GM19239 (cell line): Measurements from ENCODE around the gene SIDT1.
A peak's percentile ranks its signal among the peaks of the same experiment; 100 is the strongest.

Experiments used
- DNase-seq: peaks from one replicate; pipeline ENCODE4 v3.0.0; 2011; ENCODE audit warnings: low spot score; ENCODE audit not compliant: insufficient read length
- FAIRE-seq: peaks from 2 replicates; lab custom pipeline; 2011; peaks lifted over from hg19 to GRCh38; lab: Jason Lieb, UNC

SIDT1 gene

DNA sequence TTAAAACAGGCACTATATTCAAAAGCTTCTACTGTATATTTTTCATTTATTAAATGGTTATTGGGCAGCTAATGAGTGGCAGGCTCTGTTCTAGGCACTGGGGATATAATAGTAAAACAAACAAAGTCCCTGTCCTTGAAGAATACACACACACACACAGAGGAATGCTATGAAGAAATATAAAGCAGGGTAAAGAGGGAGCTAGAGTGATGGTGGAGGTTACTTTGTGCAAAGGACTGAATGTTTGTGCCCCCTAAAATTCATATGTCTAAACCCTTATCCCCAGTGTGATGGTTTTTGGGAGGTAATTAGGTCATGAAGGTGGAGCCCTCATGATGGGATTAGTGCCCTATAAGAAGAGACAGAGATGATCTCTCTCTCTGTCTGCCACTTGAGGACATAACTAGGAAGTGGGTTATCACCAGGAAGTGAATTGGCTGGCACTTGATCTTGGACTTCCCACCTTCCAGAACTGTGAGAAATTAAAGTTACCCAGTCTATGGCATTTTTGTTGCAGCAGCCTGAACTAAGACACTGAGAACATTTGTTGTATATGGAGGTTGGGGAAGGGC is 132.3 kb downstream of the SIDT1 start:
- FAIRE-seq, result no peak

DNA sequence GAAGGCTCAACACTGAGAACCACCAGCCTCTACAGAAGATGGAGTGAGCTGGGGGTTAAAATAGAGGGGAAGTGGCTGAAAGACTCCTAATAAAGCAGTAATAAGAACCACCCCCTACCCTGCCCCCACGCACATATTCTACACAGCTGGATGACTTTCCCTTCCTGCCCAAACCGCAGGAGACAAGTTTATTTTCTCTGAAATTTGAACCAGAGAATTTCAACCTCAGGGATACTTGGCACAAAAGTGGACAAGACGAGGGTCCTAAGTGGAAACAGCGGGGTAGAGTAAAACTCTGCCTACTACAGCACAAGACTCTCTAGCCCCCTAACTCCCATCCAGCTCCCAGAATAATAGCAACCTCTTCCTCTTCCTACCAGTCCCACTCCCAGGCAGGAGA is 135.7 kb downstream of the SIDT1 start:
- DNase-seq, result no peak
- FAIRE-seq, result no peak

More for the DNA sequence above, 132.3 kb downstream of the SIDT1 start:
- no peak for DNase-seq

DNA sequence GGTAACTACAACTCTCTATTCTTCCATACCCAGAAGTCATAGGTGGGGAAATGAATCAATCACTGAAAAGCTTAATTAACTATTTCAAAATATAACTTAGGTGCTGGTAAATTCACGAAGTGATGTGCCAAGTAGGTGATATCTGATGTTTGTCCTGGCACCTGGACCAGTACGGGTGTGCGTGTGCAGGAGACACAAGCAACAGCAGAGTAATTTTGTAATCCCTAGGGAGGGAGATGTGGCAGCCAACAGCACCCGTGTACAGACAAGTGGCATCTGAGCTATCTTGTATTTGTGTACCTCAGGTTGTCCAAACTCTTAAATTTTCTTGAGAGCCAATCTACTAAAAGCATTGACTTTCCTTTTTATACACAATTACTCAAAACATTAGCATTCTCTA is 141.2 kb downstream of the SIDT1 start:
- DNase-seq (no peak), FAIRE-seq (peak; percentile 11)

DNA sequence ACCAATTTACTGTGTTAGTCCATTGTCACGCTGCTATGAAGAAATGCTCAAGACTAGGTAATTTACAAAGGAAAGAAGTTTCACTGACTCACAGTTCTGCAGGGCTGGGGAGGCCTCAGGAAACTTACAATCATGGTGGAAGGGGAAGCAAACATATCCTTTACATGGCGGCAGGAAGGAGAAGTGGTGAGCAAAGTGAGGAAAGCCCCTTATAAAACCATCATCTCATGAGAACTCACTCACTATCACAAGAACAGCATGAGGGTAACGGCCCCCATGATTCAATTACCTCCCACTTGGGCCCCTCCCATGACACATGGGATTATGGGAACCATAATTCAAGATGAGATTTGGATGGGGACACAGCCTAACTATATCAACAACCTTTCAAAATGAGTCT is 143.9 kb downstream of the SIDT1 start:
- FAIRE-seq, result no peak
- DNase-seq, result no peak

DNA sequence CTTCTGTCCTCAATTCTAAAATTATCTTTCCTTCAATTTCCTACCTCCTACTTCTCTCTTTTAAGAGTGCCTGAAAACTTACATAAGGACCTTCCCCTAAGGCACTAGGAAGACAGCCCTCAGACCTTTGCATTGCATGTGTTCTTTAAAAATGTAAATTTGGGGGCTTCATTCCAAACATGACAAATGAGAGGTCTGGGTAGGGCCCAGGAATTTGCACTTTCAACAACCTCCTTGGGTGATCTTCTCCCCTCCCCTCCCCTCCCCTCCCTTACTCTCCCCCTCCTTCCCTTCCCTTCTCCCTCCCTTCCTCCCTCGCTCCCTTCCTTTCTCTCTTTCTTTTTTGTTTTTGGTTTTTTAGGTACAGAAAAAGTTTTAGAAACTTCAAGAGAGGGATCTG is 145.4 kb downstream of the SIDT1 start:
- FAIRE-seq, result no peak
- DNase-seq, result no peak

DNA sequence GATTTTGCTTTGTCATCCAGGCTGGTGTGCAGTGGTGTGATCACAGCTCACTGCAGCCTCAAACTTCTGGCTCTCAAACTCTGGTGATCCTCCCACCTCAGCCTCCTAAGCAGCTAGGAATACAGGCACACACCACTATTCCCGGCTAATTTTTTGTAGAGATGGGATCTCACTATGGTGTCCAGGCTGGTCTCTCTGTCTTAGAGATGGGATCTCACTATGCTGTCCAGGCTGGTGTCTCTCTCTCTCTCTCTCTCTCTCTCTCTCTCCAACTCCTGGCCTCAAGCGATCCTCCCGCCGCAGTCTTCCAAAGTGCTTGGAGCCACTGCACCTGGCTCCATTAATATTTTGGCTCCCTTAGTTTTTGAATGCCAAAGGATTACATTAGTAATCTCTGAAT is 146.4 kb downstream of the SIDT1 start:
- DNase-seq, result no peak
- FAIRE-seq, result no peak
